Measurements from ENCODE around the gene ENAM. TPM values are rescaled to one million over a fixed set of nuclear protein-coding genes. Genes with fewer than 3 reads are reported as not detected.
"Not testable (repeated sequence)": the region's sequence is repeated elsewhere in the genome, so short reads cannot be mapped to it uniquely, and the experiment has no call there.

The ENAM gene
- total and polyA plus RNA-seq, 3 experiments from 2014 or later, result not detected

- H3K4me3 Mint-ChIP-seq, result peak overlapping the region; percentile 91 to 100 (median 96)
- POLR2A ChIA-PET, result interaction anchor here (0.5 to 4.5 kb wide), 7 partner anchors 11 to 305 kb away, joined by 3 to 60 read pairs (median 3); partner anchors contain the start of gene RUFY3
- DNase-seq, result peak in 2 of 5 donors; percentile 6 to 15
- H3K27ac ChIP-seq (ENCODE audit: low read depth, low read length), result peak overlapping the region; percentile 86
- CTCF ChIA-PET, result interaction anchor here (0.6 to 7.8 kb wide), 11 partner anchors 9 to 316 kb away, joined by 3 to 72 read pairs (median 4); partner anchors contain the start of genes GRSF1 and MOB1B
- peaks cover 17% of the 10 kb centered on the region for H3K4me1 ChIP-seq (ENCODE audit: insufficient read depth, low read length)
- no peaks in the 10 kb centered on the region for H3K27me3 Mint-ChIP-seq
- H3K4me3 ChIP-seq (ENCODE audit: low read length), result peak overlapping the region; percentile 92
- H3K27ac Mint-ChIP-seq, result peak overlapping the region; percentile 89 to 100 (median 98)
- H3K27me3 ChIP-seq (ENCODE audit: insufficient read depth, low read length, poor library complexity, severe bottlenecking), result no peaks in the 10 kb centered on the region
- H3K9me3 Mint-ChIP-seq, result no peaks in the 10 kb centered on the region
- H3K36me3 ChIP-seq (ENCODE audit: insufficient read depth, low read length), result no peaks in the 10 kb centered on the region
- peaks cover 37 to 57% (median 43%) of the 10 kb centered on the region in 3 donors for H3K4me1 Mint-ChIP-seq
- H3K36me3 Mint-ChIP-seq, result peaks cover 0 to 31% (median 1%) of the 10 kb centered on the region in 3 donors
- H3K9me3 ChIP-seq (ENCODE audit: low read length), result no peaks in the 10 kb centered on the region
These were observed 60.3 kb downstream of the ENAM start for GRCh38 chr4:70688795-70689231.

GRCh38 chr4:70691661-70692060, 63.1 kb downstream of the ENAM start:
- Mint-ChIP-seq H3K36me3 (peaks cover 0 to 31% (median 1%) of the 10 kb centered on the region in 3 donors), H3K4me3 (no peak overlapping the region), H3K9me3 (no peaks in the 10 kb centered on the region), H3K27me3 (no peaks in the 10 kb centered on the region), H3K27ac (peak overlapping the region in 4 of 8 donors; percentile 42 to 61 (median 56)), H3K4me1 (peaks cover 35 to 48% (median 48%) of the 10 kb centered on the region in 3 donors)
- no peaks in the 10 kb centered on the region for H3K9me3 ChIP-seq (ENCODE audit: low read length)
- no peak overlapping the region for H3K27ac ChIP-seq (ENCODE audit: low read depth, low read length)
- H3K27me3 ChIP-seq (ENCODE audit: insufficient read depth, low read length, poor library complexity, severe bottlenecking), result no peaks in the 10 kb centered on the region
- H3K4me3 ChIP-seq (ENCODE audit: low read length), result no peak overlapping the region
- CTCF ChIA-PET, result interaction anchor here (1.5 to 7.8 kb wide), 3 partner anchors 13 to 43 kb away, joined by 3 to 72 read pairs (median 5); no protein-coding TSS in a partner anchor
- no peak for DNase-seq
- POLR2A ChIA-PET, result no interaction called here
- H3K4me1 ChIP-seq (ENCODE audit: insufficient read depth, low read length), result peaks cover 15% of the 10 kb centered on the region
- no peaks in the 10 kb centered on the region for H3K36me3 ChIP-seq (ENCODE audit: insufficient read depth, low read length)

- H3K27ac ChIP-seq (ENCODE audit: low read depth, low read length); H3K27ac Mint-ChIP-seq: not testable (repeated sequence)
- CTCF ChIA-PET, result interaction anchor here (7.8 kb wide), 1 partner anchor 10 kb away, joined by 72 read pairs; no protein-coding TSS in a partner anchor
These were observed 66.1 kb downstream of the ENAM start for GRCh38 chr4:70694633-70695032.

More at GRCh38 chr4:70694633-70695032, 66.1 kb downstream of the ENAM start:
- Mint-ChIP-seq H3K4me1 (peaks cover 15 to 28% (median 25%) of the 10 kb centered on the region in 3 donors), H3K36me3 (peaks cover 0 to 19% (median 1%) of the 10 kb centered on the region in 3 donors)
- not testable (repeated sequence) for H3K9me3 Mint-ChIP-seq; H3K4me3 ChIP-seq (ENCODE audit: low read length); H3K27me3 ChIP-seq (ENCODE audit: insufficient read depth, low read length, poor library complexity, severe bottlenecking); H3K9me3 ChIP-seq (ENCODE audit: low read length); H3K27me3 Mint-ChIP-seq; H3K4me1 ChIP-seq (ENCODE audit: insufficient read depth, low read length); DNase-seq; H3K36me3 ChIP-seq (ENCODE audit: insufficient read depth, low read length); H3K4me3 Mint-ChIP-seq
- POLR2A ChIA-PET, result interaction anchor here (1.0 kb wide), 1 partner anchor 10 kb away, joined by 4 read pairs; no protein-coding TSS in a partner anchor

Other genes with a start within 250 kb of the ENAM start
- gene SMR3B, start 245.6 kb upstream of the ENAM start, total RNA-seq, result not detected
- not detected for gene SMR3B, start 245.6 kb upstream of the ENAM start, polyA plus RNA-seq
- gene OPRPN, start 230.8 kb upstream of the ENAM start, total RNA-seq, result not detected
- gene OPRPN, start 230.8 kb upstream of the ENAM start, polyA plus RNA-seq, result not detected
- gene MUC7, start 156.5 kb upstream of the ENAM start, total RNA-seq, result not detected
- gene MUC7, start 156.5 kb upstream of the ENAM start, polyA plus RNA-seq, result not detected
- gene AMTN, start 110.2 kb upstream of the ENAM start, total RNA-seq, result not detected
- gene AMTN, start 110.2 kb upstream of the ENAM start, polyA plus RNA-seq, result not detected
- not detected for gene AMBN, start 36.5 kb upstream of the ENAM start, total RNA-seq
- gene AMBN, start 36.5 kb upstream of the ENAM start, polyA plus RNA-seq, result not detected
- gene JCHAIN, start 37.8 kb downstream of the ENAM start, total RNA-seq, result not detected
- gene JCHAIN, start 37.8 kb downstream of the ENAM start, polyA plus RNA-seq, result not detected
- 10 to 100 TPM; 42.5 to 43.4 TPM for gene UTP3, start 59.8 kb downstream of the ENAM start, total RNA-seq
- 14.9 TPM for gene UTP3, start 59.8 kb downstream of the ENAM start, polyA plus RNA-seq
- gene RUFY3, start 93.2 kb downstream of the ENAM start, total RNA-seq, result 10 to 100 TPM; 13.8 to 14.8 TPM
- 10.4 TPM for gene RUFY3, start 93.2 kb downstream of the ENAM start, polyA plus RNA-seq
- 100 to 1,000 TPM; 112 to 125 TPM for gene GRSF1, start 211.1 kb downstream of the ENAM start, total RNA-seq
- gene GRSF1, start 211.1 kb downstream of the ENAM start, polyA plus RNA-seq, result 99.7 TPM